Activated T-helper 1 cell treated with anti-CD3 and anti-CD28 coated beads, Interleukin-12 subunit alpha, Interleukin-12 subunit beta, Interleukin-2, Interleukin-4 antibody, amounts not matched to agents 30 ng/mL and 10 ng/mL and 1 ng/mL, durations not matched to agents 14 hours and 24 hours and 36 hours (primary cell): ENCODE measurements around the gene CCDC127. TPM values are rescaled to one million over a fixed set of nuclear protein-coding genes. Genes with fewer than 3 reads are reported as not detected.
"Not testable (repeated sequence)": the region's sequence is repeated elsewhere in the genome, so short reads cannot be mapped to it uniquely, and the experiment has no call there.

Experiments
- DNase-seq: peaks from one replicate; pipeline ENCODE4 v3.0.0; 2021; ENCODE audit warnings: low spot score
- H3K27ac Mint-ChIP-seq: one replicate; pipeline ENCODE4 v1.8.0; 2021; ENCODE audit warnings: mild to moderate bottlenecking, mixed read lengths
- H3K27me3 Mint-ChIP-seq: one replicate; pipeline ENCODE4 v1.8.0; 2022; ENCODE audit warnings: mild to moderate bottlenecking, moderate library complexity, mixed read lengths; ENCODE audit not compliant: insufficient read depth
- H3K36me3 Mint-ChIP-seq: one replicate; pipeline ENCODE4 v1.8.0; 2021; ENCODE audit warnings: low read depth, mixed read lengths
- H3K4me1 Mint-ChIP-seq: one replicate; pipeline ENCODE4 v1.8.0; 2021; ENCODE audit warnings: low read depth, mixed read lengths
- H3K4me3 Mint-ChIP-seq: one replicate; pipeline ENCODE4 v1.8.0; 2021; ENCODE audit warnings: mild to moderate bottlenecking, moderate library complexity, mixed read lengths
- H3K9me3 Mint-ChIP-seq: one replicate; pipeline ENCODE4 v1.8.0; 2021; ENCODE audit warnings: mixed read lengths
- intact Hi-C: fragments of 100-400 bp; cut with micrococcal nuclease; formaldehyde crosslinking; loops from one replicate; pipeline ENCODE4 v1.15.1; 2024
- total RNA-seq: library from RNA; stranded (reverse); gene quantifications from 2 replicates; pipeline ENCODE4 v1.2.3, GENCODE V29; 2022

Gene CCDC127
- total RNA-seq, 1 donor from 2014 or later: 10.9 TPM

DNA sequence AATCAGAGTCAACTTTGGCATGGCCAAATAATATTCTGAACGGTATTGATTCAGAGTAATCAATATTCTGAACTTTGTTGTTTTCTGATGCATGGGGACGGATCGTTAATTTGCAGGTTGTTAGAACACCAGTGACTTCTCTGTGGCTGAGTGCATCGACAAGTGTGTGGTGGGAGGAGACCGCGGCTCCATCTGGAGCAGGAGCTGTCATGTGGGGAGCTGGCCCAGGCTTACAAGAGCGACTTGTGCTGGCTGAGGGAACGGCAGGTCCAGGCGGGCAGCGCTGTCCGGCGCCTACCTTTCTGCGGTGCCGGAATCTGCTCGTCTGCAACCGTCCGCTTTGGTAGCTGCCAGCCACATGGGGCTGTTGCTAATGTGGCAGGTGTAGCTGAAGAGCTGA, 9.4 kb upstream of the CCDC127 start:
- H3K9me3 Mint-ChIP-seq, intact Hi-C loops, DNase-seq, H3K27me3 Mint-ChIP-seq, H3K4me3 Mint-ChIP-seq: not testable (repeated sequence)
- H3K27ac Mint-ChIP-seq: peak overlapping the region; percentile 9
- H3K36me3 Mint-ChIP-seq: peaks cover 53% of the 10 kb centered on the region
- peaks cover 17% of the 10 kb centered on the region for H3K4me1 Mint-ChIP-seq

DNA sequence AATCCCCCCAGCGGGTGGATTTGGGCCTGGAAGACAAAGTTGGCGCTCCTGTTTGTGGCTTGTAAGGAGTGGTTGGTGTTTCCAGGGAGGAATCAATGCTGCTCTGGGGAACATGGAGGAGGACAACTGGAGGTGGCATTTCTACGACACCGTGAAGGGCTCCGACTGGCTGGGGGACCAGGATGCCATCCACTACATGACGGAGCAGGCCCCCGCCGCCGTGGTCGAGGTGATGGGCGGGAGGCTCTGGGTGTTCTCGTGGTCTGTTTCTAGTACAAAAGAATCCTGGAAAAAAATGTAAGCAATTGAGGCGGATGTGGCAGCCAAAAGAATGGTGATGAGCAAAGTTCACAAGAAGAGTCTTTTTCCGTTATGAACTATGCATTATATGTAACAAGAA, 7.4 kb upstream of the CCDC127 start:
- no peak for DNase-seq
- H3K4me3 Mint-ChIP-seq: no peak overlapping the region
- H3K27me3 Mint-ChIP-seq: no peaks in the 10 kb centered on the region
- H3K4me1 Mint-ChIP-seq: peaks cover 31% of the 10 kb centered on the region
- no peaks in the 10 kb centered on the region for H3K9me3 Mint-ChIP-seq
- intact Hi-C loops: no loop called here
- H3K27ac Mint-ChIP-seq: peak overlapping the region; percentile 29
- H3K36me3 Mint-ChIP-seq: peaks cover 46% of the 10 kb centered on the region

DNA sequence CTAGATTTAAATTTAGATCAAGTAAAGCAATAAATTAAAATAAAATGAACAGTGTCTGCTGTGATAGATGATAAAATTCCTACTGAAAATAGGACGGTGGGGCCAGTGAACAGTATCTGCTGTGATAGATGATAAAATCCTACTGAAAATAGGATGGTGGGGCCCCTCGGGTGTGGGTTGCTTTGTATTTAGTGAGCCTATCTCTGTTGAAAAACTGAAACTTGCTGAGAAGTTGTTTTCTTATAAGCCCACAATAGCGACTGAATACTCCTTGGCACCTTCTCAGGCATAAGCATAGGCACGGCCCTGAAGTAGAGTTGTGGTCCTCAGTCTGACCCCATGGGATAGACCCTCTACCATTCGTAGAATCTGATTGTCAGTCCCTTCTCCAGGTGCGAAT, 5.8 kb upstream of the CCDC127 start:
- Mint-ChIP-seq H3K4me3 (no peak overlapping the region), H3K36me3 (peaks cover 39% of the 10 kb centered on the region), H3K9me3 (no peaks in the 10 kb centered on the region), H3K4me1 (peaks cover 37% of the 10 kb centered on the region), H3K27me3 (no peaks in the 10 kb centered on the region), H3K27ac (no peak overlapping the region)
- intact Hi-C loops: loop anchor here (5.0 kb wide), 1 partner anchor 109 kb away; no protein-coding TSS in a partner anchor
- DNase-seq: no peak

GRCh38 chr5:222951-223715, 5.2 kb upstream of the CCDC127 start:
- DNase-seq, H3K9me3 Mint-ChIP-seq, H3K27me3 Mint-ChIP-seq: not testable (repeated sequence)
- Mint-ChIP-seq H3K4me3 (peak overlapping the region; percentile 46), H3K4me1 (peaks cover 37% of the 10 kb centered on the region), H3K27ac (peak overlapping the region; percentile 84), H3K36me3 (peaks cover 38% of the 10 kb centered on the region)
- intact Hi-C loops: loop anchor here (5.0 kb wide), 1 partner anchor 109 kb away; no protein-coding TSS in a partner anchor

DNA sequence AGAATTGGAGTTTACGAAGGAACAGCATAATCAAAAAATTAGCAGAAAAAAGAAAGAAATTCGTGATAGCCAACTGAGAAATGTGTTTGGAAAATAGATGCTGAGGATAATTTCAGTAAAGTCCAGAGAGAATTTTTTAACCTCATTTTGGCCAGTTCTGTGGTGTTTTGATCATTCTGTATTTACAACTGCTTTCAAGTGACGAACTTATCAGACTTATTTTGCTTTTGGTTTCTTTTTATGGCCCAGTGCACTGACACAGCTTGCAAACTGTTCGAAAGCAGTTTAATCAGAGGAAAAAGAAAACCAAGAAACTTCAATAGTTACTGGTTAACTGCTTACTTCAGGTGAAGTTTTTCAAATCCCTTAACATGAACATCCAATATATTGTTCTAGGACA, 2.0 kb upstream of the CCDC127 start:
- Mint-ChIP-seq H3K27me3 (no peaks in the 10 kb centered on the region), H3K9me3 (no peaks in the 10 kb centered on the region), H3K36me3 (peaks cover 24% of the 10 kb centered on the region), H3K27ac (peak overlapping the region; percentile 94), H3K4me1 (peaks cover 57% of the 10 kb centered on the region), H3K4me3 (peak overlapping the region; percentile 96)
- intact Hi-C loops: loop anchor here (1.0 to 5.0 kb wide), 6 partner anchors 32 to 242 kb away; partner anchors contain the start of genes EXOC3 and PDCD6
- no peak for DNase-seq

DNA sequence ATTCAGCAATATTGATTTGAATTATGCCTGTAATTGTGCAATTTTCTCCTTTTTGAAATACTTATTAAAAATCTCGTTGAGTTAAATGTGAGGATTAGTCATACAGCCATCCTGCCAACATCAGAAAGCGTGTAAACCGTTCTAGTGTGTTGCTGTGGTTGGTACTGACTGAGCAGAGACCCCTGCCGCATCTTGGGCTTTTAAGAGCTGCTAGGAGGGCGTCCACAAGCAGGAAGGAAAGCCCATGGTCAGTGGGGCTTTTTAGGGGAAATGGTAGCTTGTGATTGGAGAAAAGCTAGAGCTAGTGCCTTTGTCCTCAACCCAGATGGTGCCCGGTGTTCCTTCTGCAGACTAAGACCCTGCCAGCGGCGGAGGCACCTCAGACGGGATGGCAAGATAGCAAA, 1.5 kb upstream of the CCDC127 start:
- Mint-ChIP-seq H3K36me3 (peaks cover 20% of the 10 kb centered on the region), H3K4me3 (peak overlapping the region; percentile 96), H3K9me3 (no peaks in the 10 kb centered on the region), H3K27me3 (no peaks in the 10 kb centered on the region), H3K27ac (peak overlapping the region; percentile 94), H3K4me1 (peaks cover 60% of the 10 kb centered on the region)
- intact Hi-C loops: loop anchor here (1.0 to 5.0 kb wide), 5 partner anchors 31 to 243 kb away; partner anchors contain the start of genes EXOC3 and PDCD6
- peak; percentile 22 for DNase-seq

- H3K27ac Mint-ChIP-seq: peak overlapping the region; percentile 94
Measured at GRCh38 chr5:218457-219291, 721 bp upstream of the CCDC127 start.

GRCh38 chr5:216076-216475, 1.9 kb downstream of the CCDC127 start:
- Mint-ChIP-seq H3K4me1 (peaks cover 44% of the 10 kb centered on the region), H3K27ac (peak overlapping the region; percentile 78), H3K36me3 (peaks cover 16% of the 10 kb centered on the region)
- intact Hi-C loops: loop anchor here (5.0 kb wide), 2 partner anchors 226 to 246 kb away; partner anchors contain the start of gene EXOC3
- H3K27me3 Mint-ChIP-seq, H3K9me3 Mint-ChIP-seq, DNase-seq, H3K4me3 Mint-ChIP-seq: not testable (repeated sequence)

More at GRCh38 chr5:218457-219291, 721 bp upstream of the CCDC127 start:
- H3K9me3 Mint-ChIP-seq: no peaks in the 10 kb centered on the region
- DNase-seq: peak; percentile 9
- intact Hi-C loops: loop anchor here (1.0 to 5.0 kb wide), 5 partner anchors 30 to 244 kb away; partner anchors contain the start of genes EXOC3 and PDCD6
- H3K27me3 Mint-ChIP-seq: no peaks in the 10 kb centered on the region
- H3K36me3 Mint-ChIP-seq: peaks cover 22% of the 10 kb centered on the region
- H3K4me1 Mint-ChIP-seq: peaks cover 68% of the 10 kb centered on the region
- peak overlapping the region; percentile 96 for H3K4me3 Mint-ChIP-seq

DNA sequence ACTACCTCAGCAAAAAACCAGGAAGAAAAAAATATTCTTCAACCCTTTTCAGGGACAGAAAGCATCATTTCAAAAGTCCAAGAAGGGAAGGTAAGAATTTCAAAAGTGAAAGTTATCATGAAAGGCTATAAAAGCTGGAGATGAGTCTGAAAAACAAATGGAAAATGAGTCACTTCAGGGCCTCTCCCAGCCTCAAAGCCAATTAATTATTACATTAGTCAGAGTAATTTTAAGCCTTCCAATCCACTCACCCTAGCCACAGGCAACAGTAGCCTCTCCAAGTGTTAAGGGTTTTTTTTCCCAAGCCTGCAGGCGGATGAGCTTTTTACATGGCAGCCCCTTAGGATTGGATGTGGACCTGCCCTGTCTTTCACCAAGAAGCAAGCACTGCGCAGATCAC, 2.7 kb downstream of the CCDC127 start:
- H3K4me3 Mint-ChIP-seq: peak overlapping the region; percentile 23
- H3K27ac Mint-ChIP-seq: peak overlapping the region; percentile 78
- H3K4me1 Mint-ChIP-seq: peaks cover 39% of the 10 kb centered on the region
- DNase-seq, H3K9me3 Mint-ChIP-seq, H3K27me3 Mint-ChIP-seq: not testable (repeated sequence)
- H3K36me3 Mint-ChIP-seq: peaks cover 16% of the 10 kb centered on the region
- intact Hi-C loops: loop anchor here (5.0 kb wide), 2 partner anchors 227 to 247 kb away; partner anchors contain the start of gene EXOC3

GRCh38 chr5:213803-214395, 4.1 kb downstream of the CCDC127 start:
- no peak for DNase-seq
- Mint-ChIP-seq H3K27ac (no peak overlapping the region), H3K27me3 (no peaks in the 10 kb centered on the region), H3K9me3 (no peaks in the 10 kb centered on the region), H3K4me3 (no peak overlapping the region), H3K36me3 (peaks cover 16% of the 10 kb centered on the region), H3K4me1 (peaks cover 42% of the 10 kb centered on the region)
- intact Hi-C loops: no loop called here

GRCh38 chr5:208449-209114, 9.4 kb downstream of the CCDC127 start:
- H3K9me3 Mint-ChIP-seq: no peaks in the 10 kb centered on the region
- no peaks in the 10 kb centered on the region for H3K27me3 Mint-ChIP-seq
- DNase-seq: no peak
- no peak overlapping the region for H3K4me3 Mint-ChIP-seq
- H3K4me1 Mint-ChIP-seq: peaks cover 17% of the 10 kb centered on the region
- H3K27ac Mint-ChIP-seq: no peak overlapping the region
- peaks cover 24% of the 10 kb centered on the region for H3K36me3 Mint-ChIP-seq
- intact Hi-C loops: no loop called here

GRCh38 chr5:207599-207998, 10.4 kb downstream of the CCDC127 start:
- Mint-ChIP-seq H3K27me3 (no peaks in the 10 kb centered on the region), H3K36me3 (peaks cover 24% of the 10 kb centered on the region), H3K4me1 (peaks cover 17% of the 10 kb centered on the region), H3K9me3 (no peaks in the 10 kb centered on the region), H3K27ac (no peak overlapping the region), H3K4me3 (no peak overlapping the region)
- DNase-seq: no peak
- intact Hi-C loops: no loop called here
